SK-N-SH (cell line): Measurements from ENCODE around the gene NDUFB3. TPM values are rescaled to one million over a fixed set of nuclear protein-coding genes. Genes with fewer than 3 reads are reported as not detected.
"Not testable (repeated sequence)": the region's sequence is repeated elsewhere in the genome, so short reads cannot be mapped to it uniquely, and the experiment has no call there.

Source experiments
- CTCF ChIA-PET: fragments of 300-600, 350-600 bp; formaldehyde crosslinking; extraction: SDS; loops from one replicate; lab custom pipeline; 2021; lab: Yijun Ruan, JAX
- POLR2A ChIA-PET: fragments of 350-600 bp; sonication (Branson Sonifier 250); formaldehyde crosslinking; extraction: SDS; loops from one replicate; lab custom pipeline; 2020; ENCODE audit warnings: antibody characterized with exemption, inconsistent platforms; lab: Yijun Ruan, JAX
- DNase-seq: peaks from one replicate; pipeline ENCODE4 v3.0.0; 2012
- H2AFZ ChIP-seq: fragments of 200-600 bp; sonication (generic); 2 replicates; pipeline ENCODE4 v1.8.1; 2016; ENCODE audit warnings: antibody characterized with exemption, mild to moderate bottlenecking, low read depth
- H3F3A ChIP-seq: fragments of 200-600 bp; sonication (generic); replicated peaks from 2 replicates; pipeline ENCODE3; 2016; ENCODE audit warnings: antibody characterized with exemption, mild to moderate bottlenecking; ENCODE audit not compliant: insufficient read depth
- H3K27ac ChIP-seq, 2 experiments: fragments of 200-500 bp in 1 of 2; fragments of 200-600 bp in 1 of 2; sonication (Bioruptor generic) in 1 of 2; sonication (generic), shearing (Covaris generic) in 1 of 2; 2 replicates each; pipeline versions ENCODE4 v1.5.1 to v1.6.1; 2014 to 2016; ENCODE audit warnings: low read depth in 2 of 2, inconsistent platforms in 1 of 2, low read length in 1 of 2, mild to moderate bottlenecking in 1 of 2, mixed read lengths in 1 of 2
- H3K27me3 ChIP-seq: fragments of 200-600 bp; sonication (generic), shearing (Covaris generic); 2 replicates; pipeline ENCODE4 v1.6.1; 2016; ENCODE audit warnings: mixed run types; ENCODE audit not compliant: insufficient read depth
- H3K36me3 ChIP-seq, 2 experiments: fragments of 200-500 bp in 1 of 2; fragments of 200-600 bp in 1 of 2; sonication (Bioruptor generic) in 1 of 2; sonication (generic) in 1 of 2; replicated peaks in 1 of 2; 2 replicates each; pipeline versions ENCODE3 to v1.5.1; 2014 to 2016; ENCODE audit warnings: low read length in 1 of 2, mild to moderate bottlenecking in 1 of 2; ENCODE audit not compliant: insufficient read depth in 2 of 2, control insufficient read depth in 1 of 2
- H3K4me1 ChIP-seq, 2 experiments: fragments of 200-500 bp in 1 of 2; fragments of 200-600 bp in 1 of 2; sonication (Bioruptor generic) in 1 of 2; sonication (generic), shearing (Covaris generic) in 1 of 2; 2 replicates each; pipeline versions ENCODE4 v1.5.1 to v1.6.1; 2014 to 2016; ENCODE audit warnings: low read depth in 1 of 2, low read length in 1 of 2, mixed run types in 1 of 2; ENCODE audit not compliant: insufficient read depth in 2 of 2, control insufficient read depth in 1 of 2
- H3K4me2 ChIP-seq: fragments of 200-600 bp; sonication (generic), shearing (Covaris generic); 2 replicates; pipeline ENCODE4 v1.6.1; 2017; ENCODE audit warnings: mixed run types
- H3K4me3 ChIP-seq, 2 experiments: fragments of 200-500 bp in 1 of 2; fragments of 200-600 bp in 1 of 2; sonication (Bioruptor generic) in 1 of 2; sonication (generic), shearing (Covaris generic) in 1 of 2; 2 replicates each; pipeline versions ENCODE4 v1.5.1 to v1.8.1; 2014 to 2016; ENCODE audit warnings: low read depth in 2 of 2, inconsistent platforms in 1 of 2, low read length in 1 of 2, mild to moderate bottlenecking in 1 of 2, mixed read lengths in 1 of 2, moderate library complexity in 1 of 2
- H3K79me2 ChIP-seq: fragments of 200-600 bp; sonication (generic); 2 replicates; pipeline ENCODE4 v1.8.1; 2017; ENCODE audit warnings: mild to moderate bottlenecking; ENCODE audit not compliant: insufficient read depth
- H3K9ac ChIP-seq: fragments of 200-600 bp; sonication (generic); 2 replicates; pipeline ENCODE4 v1.6.1; 2017; ENCODE audit warnings: mixed run types
- H3K9me2 ChIP-seq: fragments of 200-600 bp; sonication (generic); 2 replicates; pipeline ENCODE4 v1.6.1; 2017; ENCODE audit warnings: mixed run types
- H3K9me3 ChIP-seq: fragments of 200-600 bp; sonication (generic); 2 replicates; pipeline ENCODE4 v1.6.1; 2017; ENCODE audit warnings: mixed run types, mild to moderate bottlenecking, moderate library complexity
- H4K20me1 ChIP-seq: fragments of 200-600 bp; sonication (generic); 2 replicates; pipeline ENCODE4 v1.6.1; 2017; ENCODE audit warnings: mild to moderate bottlenecking, mixed run types; ENCODE audit not compliant: insufficient read depth
- CHD2 ChIP-seq: fragments of 150-350 bp; IDR thresholded peaks from 2 replicates; pipeline ENCODE4 v1.6.1; 2018; ENCODE audit warnings: low read length; ENCODE audit not compliant: partially characterized antibody
- FOXM1 ChIP-seq: IDR thresholded peaks from 2 replicates; pipeline ENCODE4 v1.4.0; 2012; ENCODE audit warnings: low read depth, mild to moderate bottlenecking
- GABPA ChIP-seq: IDR thresholded peaks from 2 replicates; pipeline ENCODE4 v1.4.0; 2012; ENCODE audit warnings: low read depth, mild to moderate bottlenecking
- MXI1 ChIP-seq: IDR thresholded peaks from 2 replicates; pipeline ENCODE4 v1.6.1; 2012; ENCODE audit warnings: mild to moderate bottlenecking, low read depth, low read length, improper control_type of control experiment
- NFIC ChIP-seq: IDR thresholded peaks from 2 replicates; pipeline ENCODE4 v1.4.0; 2012; ENCODE audit warnings: borderline replicate concordance
- NRF1 ChIP-seq: IDR thresholded peaks from 2 replicates; pipeline ENCODE4 v1.6.1; 2012; ENCODE audit warnings: low read depth, mild to moderate bottlenecking, low read length
- POLR2AphosphoS5 ChIP-seq: IDR thresholded peaks from 2 replicates; pipeline ENCODE4 v1.6.1; 2012; ENCODE audit warnings: low read depth, low read length
- SIN3A ChIP-seq: IDR thresholded peaks from 2 replicates; pipeline ENCODE4 v1.6.1; 2012; ENCODE audit warnings: low read depth, mild to moderate bottlenecking, low read length, moderate library complexity, borderline replicate concordance
- SMC3 ChIP-seq: IDR thresholded peaks from 2 replicates; pipeline ENCODE4 v1.6.1; 2012; ENCODE audit warnings: low read depth, low read length, improper control_type of control experiment
- TAF1 ChIP-seq: IDR thresholded peaks from 2 replicates; pipeline ENCODE4 v1.6.1; 2012; ENCODE audit warnings: low read depth, mild to moderate bottlenecking, low read length, moderate library complexity, borderline replicate concordance
- TEAD4 ChIP-seq: IDR thresholded peaks from 2 replicates; pipeline ENCODE4 v1.4.0; 2012; ENCODE audit warnings: mild to moderate bottlenecking, borderline replicate concordance; ENCODE audit not compliant: insufficient read depth
- YY1 ChIP-seq: IDR thresholded peaks from 2 replicates; pipeline ENCODE4 v1.4.0; 2012; ENCODE audit warnings: low read depth, mild to moderate bottlenecking
- WGBS: methylation state at CpG from one replicate; pipeline ENCODE4 v1.1.6; 2017; ENCODE audit warnings: low lambda C conversion rate; 5-methylcytosine and 5-hydroxymethylcytosine counted together
- polyA plus RNA-seq, 3 experiments: library from polyadenylated mRNA; depleted of rRNA; stranded (reverse); fragments of >200 nt; gene quantifications; 2 replicates each; pipeline ENCODE4 v1.2.3, GENCODE V29; 2012
- TF ChIP-seq, protein P1 (sequence below): fragments of 200-600 bp; sonication (generic); IDR thresholded peaks from 2 replicates; pipeline ENCODE4 v1.6.1; 2017; ENCODE audit warnings: antibody characterized with exemption, mild to moderate bottlenecking, moderate library complexity
- TF ChIP-seq, protein P2 (sequence below): IDR thresholded peaks from 2 replicates; pipeline ENCODE4 v1.4.0; 2012; ENCODE audit warnings: low read depth
- TF ChIP-seq, protein P3 (sequence below): fragments of 150-350 bp; IDR thresholded peaks from 2 replicates; pipeline ENCODE4 v1.6.1; 2017; ENCODE audit warnings: antibody characterized with exemption, low read length, low read depth, borderline replicate concordance
- TF ChIP-seq, protein P4 (sequence below): IDR thresholded peaks from 2 replicates; pipeline ENCODE4; 2012

NDUFB3 gene
- polyA plus RNA-seq, 1 of the 3 experiments (the other 2 are of a cell fraction) = 55.9 TPM

DNA sequence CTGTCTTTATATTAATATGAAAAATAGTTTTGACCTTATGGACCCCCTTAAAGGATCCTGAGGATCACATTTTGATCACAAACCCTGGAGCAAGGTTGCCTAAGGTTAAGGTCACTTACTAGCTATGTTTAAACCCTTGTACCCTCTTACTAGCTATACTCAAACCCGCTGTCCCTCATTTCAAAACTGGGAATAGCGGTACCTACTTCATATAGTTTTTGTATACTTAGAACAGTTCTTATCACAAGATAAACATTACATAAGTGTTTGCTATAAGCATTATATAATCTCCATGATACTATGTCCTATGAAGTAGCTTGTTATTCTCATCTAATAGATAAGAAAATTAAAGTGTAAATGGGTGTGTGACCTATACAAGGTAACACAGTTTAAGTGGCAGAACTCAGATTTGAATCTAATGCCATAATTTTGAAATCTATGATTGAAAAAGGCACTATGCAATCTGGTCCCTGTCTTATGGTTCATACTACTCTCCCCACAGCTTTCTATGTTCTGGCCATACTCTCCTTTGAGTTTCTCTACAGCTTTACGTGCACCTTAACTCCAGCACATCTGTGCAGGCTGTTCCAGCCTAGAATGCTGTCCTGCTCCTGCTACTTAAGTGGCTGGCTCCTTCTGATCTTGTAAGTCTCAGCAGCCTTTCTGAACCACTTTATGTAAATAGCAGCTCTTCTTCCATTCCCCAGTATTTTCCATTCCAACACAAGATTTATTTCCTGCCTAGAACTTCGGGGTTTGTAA is 30.8 kb upstream of the NDUFB3 start:
- no peak overlapping the region for H3K9ac ChIP-seq
- H4K20me1 ChIP-seq = no peaks in the 10 kb centered on the region
- H3K4me1 ChIP-seq = no peaks in the 10 kb centered on the region; a peak in 1 of 4 replicates
- no peak overlapping the region for H3K4me2 ChIP-seq
- no peaks in the 10 kb centered on the region for H3K9me2 ChIP-seq
- TF ChIP-seq, protein P1, sequence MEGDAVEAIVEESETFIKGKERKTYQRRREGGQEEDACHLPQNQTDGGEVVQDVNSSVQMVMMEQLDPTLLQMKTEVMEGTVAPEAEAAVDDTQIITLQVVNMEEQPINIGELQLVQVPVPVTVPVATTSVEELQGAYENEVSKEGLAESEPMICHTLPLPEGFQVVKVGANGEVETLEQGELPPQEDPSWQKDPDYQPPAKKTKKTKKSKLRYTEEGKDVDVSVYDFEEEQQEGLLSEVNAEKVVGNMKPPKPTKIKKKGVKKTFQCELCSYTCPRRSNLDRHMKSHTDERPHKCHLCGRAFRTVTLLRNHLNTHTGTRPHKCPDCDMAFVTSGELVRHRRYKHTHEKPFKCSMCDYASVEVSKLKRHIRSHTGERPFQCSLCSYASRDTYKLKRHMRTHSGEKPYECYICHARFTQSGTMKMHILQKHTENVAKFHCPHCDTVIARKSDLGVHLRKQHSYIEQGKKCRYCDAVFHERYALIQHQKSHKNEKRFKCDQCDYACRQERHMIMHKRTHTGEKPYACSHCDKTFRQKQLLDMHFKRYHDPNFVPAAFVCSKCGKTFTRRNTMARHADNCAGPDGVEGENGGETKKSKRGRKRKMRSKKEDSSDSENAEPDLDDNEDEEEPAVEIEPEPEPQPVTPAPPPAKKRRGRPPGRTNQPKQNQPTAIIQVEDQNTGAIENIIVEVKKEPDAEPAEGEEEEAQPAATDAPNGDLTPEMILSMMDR = no peak
- no peak for TF ChIP-seq GABPA
- TF ChIP-seq, protein P2, sequence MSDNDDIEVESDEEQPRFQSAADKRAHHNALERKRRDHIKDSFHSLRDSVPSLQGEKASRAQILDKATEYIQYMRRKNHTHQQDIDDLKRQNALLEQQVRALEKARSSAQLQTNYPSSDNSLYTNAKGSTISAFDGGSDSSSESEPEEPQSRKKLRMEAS = no peak
- no peak for TF ChIP-seq NFIC
- no peak for TF ChIP-seq SMC3
- TF ChIP-seq TEAD4 = no peak
- no peak for TF ChIP-seq SIN3A
- no peak for TF ChIP-seq FOXM1
- TF ChIP-seq POLR2AphosphoS5 = no peak
- no peak for TF ChIP-seq YY1
- TF ChIP-seq, protein P3, sequence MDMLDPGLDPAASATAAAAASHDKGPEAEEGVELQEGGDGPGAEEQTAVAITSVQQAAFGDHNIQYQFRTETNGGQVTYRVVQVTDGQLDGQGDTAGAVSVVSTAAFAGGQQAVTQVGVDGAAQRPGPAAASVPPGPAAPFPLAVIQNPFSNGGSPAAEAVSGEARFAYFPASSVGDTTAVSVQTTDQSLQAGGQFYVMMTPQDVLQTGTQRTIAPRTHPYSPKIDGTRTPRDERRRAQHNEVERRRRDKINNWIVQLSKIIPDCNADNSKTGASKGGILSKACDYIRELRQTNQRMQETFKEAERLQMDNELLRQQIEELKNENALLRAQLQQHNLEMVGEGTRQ = no peak
- TF ChIP-seq NRF1 = no peak
- TF ChIP-seq MXI1 = no peak
- no peak for TF ChIP-seq CHD2
- TF ChIP-seq, protein P4, sequence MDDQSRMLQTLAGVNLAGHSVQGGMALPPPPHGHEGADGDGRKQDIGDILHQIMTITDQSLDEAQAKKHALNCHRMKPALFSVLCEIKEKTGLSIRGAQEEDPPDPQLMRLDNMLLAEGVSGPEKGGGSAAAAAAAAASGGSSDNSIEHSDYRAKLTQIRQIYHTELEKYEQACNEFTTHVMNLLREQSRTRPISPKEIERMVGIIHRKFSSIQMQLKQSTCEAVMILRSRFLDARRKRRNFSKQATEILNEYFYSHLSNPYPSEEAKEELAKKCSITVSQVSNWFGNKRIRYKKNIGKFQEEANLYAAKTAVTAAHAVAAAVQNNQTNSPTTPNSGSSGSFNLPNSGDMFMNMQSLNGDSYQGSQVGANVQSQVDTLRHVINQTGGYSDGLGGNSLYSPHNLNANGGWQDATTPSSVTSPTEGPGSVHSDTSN = no peak
- TF ChIP-seq TAF1 = no peak
- TF ChIP-seq, all 33 proteins: peak for 0
- DNase-seq = no peak
- ChIA-PET CTCF (interaction anchor here (0.9 kb wide), 1 partner anchor 13 kb away, joined by 3 read pairs; no protein-coding TSS in a partner anchor), POLR2A (no interaction called here)
- no peaks in the 10 kb centered on the region for H3K9me3 ChIP-seq
- no peak overlapping the region for H3K27ac ChIP-seq
- no peaks in the 10 kb centered on the region for H3F3A ChIP-seq
- peaks cover 62% of the 10 kb centered on the region for H3K79me2 ChIP-seq
- H3K27me3 ChIP-seq = no peaks in the 10 kb centered on the region
- WGBS = 95% methylated on average over 4 of the region's 4 CpGs
- no peak overlapping the region for H2AFZ ChIP-seq
- H3K4me3 ChIP-seq = no peak overlapping the region
- H3K36me3 ChIP-seq = peaks cover 2 to 8% of the 10 kb centered on the region in 2 experiments

DNA sequence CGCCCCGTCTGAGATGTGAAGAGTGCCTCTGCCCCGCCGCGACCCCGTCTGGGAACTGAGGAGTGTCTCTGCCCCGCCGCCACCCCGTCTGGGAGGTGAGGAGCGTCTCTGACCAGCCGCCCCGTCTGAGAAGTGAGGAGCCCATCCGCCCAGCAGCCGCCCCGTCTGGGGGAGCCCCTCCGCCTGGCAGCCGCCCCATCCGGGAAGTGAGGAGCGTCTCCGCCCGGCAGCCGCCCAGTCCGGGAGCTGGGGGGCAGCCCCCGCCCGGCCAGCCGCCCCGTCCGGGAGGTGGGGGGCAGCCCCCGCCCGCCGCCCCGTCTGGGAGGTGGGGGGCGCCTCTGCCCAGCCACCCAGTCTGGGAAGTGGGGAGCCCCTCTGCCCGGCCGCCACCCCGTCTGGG is 29.4 kb upstream of the NDUFB3 start:
- WGBS = 92% methylated on average over 11 of the region's 36 CpGs
- H3K27ac ChIP-seq, H3K4me2 ChIP-seq, CTCF ChIA-PET, H3F3A ChIP-seq, H4K20me1 ChIP-seq, H2AFZ ChIP-seq, H3K4me3 ChIP-seq, POLR2A ChIA-PET, H3K27me3 ChIP-seq, DNase-seq, H3K4me1 ChIP-seq, H3K9me3 ChIP-seq, H3K9me2 ChIP-seq, H3K9ac ChIP-seq: not testable (repeated sequence)
- H3K36me3 ChIP-seq = peaks cover 2 to 14% of the 10 kb centered on the region in 2 experiments
- peaks cover 62% of the 10 kb centered on the region for H3K79me2 ChIP-seq

DNA sequence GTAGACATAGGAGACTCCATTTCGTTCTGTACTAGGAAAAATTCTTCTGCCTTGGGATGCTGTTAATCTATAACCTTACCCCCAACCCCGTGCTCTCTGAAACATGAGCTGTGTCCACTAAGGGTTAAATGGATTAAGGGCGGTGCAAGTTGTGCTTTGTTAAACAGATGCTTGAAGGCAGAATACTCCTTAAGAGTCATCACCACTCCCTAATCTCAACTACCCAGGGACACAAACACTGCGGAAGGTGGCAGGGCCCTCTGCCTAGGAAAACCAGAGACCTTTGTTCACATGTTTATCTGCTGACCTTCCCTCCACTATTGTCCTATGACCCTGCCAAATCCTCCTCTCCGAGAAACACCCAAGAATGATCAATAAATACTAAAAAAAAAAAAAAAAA is 28.8 kb upstream of the NDUFB3 start:
- H3K27me3 ChIP-seq, DNase-seq, POLR2A ChIA-PET, H3K9me3 ChIP-seq, H3K4me1 ChIP-seq, H3K9ac ChIP-seq, H3K4me2 ChIP-seq, H2AFZ ChIP-seq, H3K9me2 ChIP-seq, H4K20me1 ChIP-seq, H3K4me3 ChIP-seq, CTCF ChIA-PET, H3F3A ChIP-seq, H3K27ac ChIP-seq: not testable (repeated sequence)
- Histone ChIP-seq H3K79me2 (peaks cover 62% of the 10 kb centered on the region), H3K36me3 (peaks cover 2 to 20% of the 10 kb centered on the region in 2 experiments)
- WGBS = 77% methylated on average over 5 of the region's 5 CpGs
